GM19372 (cell line): Measurements from ENCODE around the gene TJP2.

Experiments
- ATAC-seq: cut with Tn5 transposase; IDR thresholded peaks from one replicate; pipeline ENCODE4 v1.9.1; 2021; ENCODE audit warnings: mild to moderate bottlenecking, low read depth, moderate library complexity; ENCODE audit not compliant: unreplicated experiment

The TJP2 gene

DNA sequence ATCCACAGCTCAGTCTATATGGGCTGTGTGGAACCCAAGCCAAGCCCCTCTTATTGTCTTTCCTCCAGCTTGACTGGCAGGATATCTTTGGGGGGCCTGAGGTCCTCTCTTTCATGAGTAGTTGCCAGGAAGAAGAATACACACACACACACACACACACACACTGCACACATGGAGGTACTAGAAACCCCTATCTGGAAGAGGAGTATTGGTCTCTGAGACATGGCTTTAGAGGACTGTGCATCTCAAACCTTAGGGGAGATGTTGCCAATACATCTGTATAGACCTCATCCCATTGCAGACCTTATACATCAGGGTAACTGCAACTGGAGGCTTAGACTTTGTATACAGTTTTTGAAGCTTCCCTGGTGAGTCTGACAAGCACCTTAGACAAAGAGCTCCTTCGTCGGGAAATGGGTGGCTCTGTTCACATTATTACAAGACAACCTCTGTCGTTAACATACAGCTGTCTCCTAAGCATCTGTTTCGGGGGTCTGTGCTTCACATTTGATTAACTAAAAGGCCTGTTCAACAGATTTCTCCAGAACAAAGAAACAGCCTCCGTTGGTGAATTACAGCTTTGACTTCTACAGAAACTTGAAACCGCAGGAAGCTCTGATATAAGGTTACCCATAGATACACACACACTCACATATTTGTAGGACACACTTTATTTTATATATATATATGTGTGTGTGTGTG is 145.4 kb downstream of the TJP2 start:
- no peak for ATAC-seq

DNA sequence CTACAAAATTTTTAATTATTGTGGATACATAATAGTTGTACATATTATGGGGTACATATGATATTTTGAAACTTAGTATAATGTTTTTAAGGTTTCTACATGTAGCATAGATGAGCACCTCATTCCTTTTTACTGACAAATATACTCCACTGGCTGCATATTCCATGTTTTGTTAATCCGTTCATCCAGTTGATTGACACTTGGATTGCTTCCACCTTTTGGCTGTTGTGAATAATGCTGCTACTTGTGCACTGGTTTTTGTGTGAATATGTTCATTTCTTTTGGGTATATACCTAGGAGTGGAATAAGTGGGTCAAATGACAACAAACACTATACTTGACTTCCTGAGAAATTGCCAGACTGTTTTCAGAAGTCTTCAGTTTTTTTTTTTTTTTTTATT is 148.2 kb downstream of the TJP2 start:
- ATAC-seq = no peak

DNA sequence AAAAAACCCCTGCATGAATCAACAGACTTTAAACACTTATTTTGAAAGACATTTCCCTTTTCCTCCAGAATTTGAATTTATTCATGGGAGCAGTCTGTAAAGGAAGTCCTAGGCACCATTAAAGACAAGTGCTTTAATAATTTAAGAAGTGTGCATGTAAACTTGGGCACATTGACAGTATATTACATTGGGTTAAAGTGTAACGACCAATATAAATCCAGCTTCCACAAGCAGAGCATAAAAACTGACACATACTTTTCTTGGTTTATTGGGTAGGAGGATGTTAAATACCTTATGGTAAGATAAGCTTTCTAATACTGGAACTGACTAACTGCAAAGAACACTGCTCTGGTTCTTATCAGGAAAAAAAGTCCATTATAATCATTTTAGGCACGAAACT is 149.8 kb downstream of the TJP2 start:
- ATAC-seq = no peak
